Endothelial cell of umbilical vein (primary cell): ENCODE results near the gene MRPL2.

Source experiments
- CTCF ChIP-seq, 2 donors: IDR thresholded peaks; 1 replicate in 1 of 2; 2 replicates in 1 of 2; pipeline ENCODE4 v1.5.1; 2011; ENCODE audit warnings: low read length in 2 of 2, mild to moderate bottlenecking in 2 of 2, moderate library complexity in 2 of 2, control low read depth in 1 of 2, inconsistent platforms in 1 of 2, low read depth in 1 of 2; ENCODE audit not compliant: insufficient read depth in 1 of 2; ENCODE audit errors: extremely low read depth in 1 of 2
- EZH2 ChIP-seq: IDR thresholded peaks from 2 replicates; pipeline ENCODE4 v1.6.1; 2012; ENCODE audit warnings: borderline replicate concordance, low read depth, mild to moderate bottlenecking, moderate library complexity, low read length, inconsistent platforms; ENCODE audit not compliant: severe bottlenecking
- FOS ChIP-seq: IDR thresholded peaks from 2 replicates; pipeline ENCODE4 v1.6.1; 2011; ENCODE audit warnings: mild to moderate bottlenecking, low read length, moderate library complexity, borderline replicate concordance; ENCODE audit not compliant: insufficient read depth
- JUN ChIP-seq: IDR thresholded peaks from 2 replicates; pipeline ENCODE4 v1.6.1; 2011; ENCODE audit warnings: borderline replicate concordance, low read depth; ENCODE audit not compliant: insufficient read length, insufficient read depth
- MAX ChIP-seq: IDR thresholded peaks from 2 replicates; pipeline ENCODE4 v1.6.1; 2011; ENCODE audit not compliant: insufficient read depth, insufficient read length
- MYC ChIP-seq: IDR thresholded peaks from one replicate; pipeline ENCODE4 v1.6.1; 2011; ENCODE audit warnings: mild to moderate bottlenecking, low read depth, low read length
- POLR2A ChIP-seq: IDR thresholded peaks from 2 replicates; pipeline ENCODE4 v1.6.1; 2012; ENCODE audit warnings: low read depth, mild to moderate bottlenecking, control low read depth, low read length
- POLR2AphosphoS5 ChIP-seq: IDR thresholded peaks from 2 replicates; pipeline ENCODE4 v1.6.1; 2012; ENCODE audit warnings: low read depth, mild to moderate bottlenecking, control low read depth, low read length, moderate library complexity; ENCODE audit not compliant: insufficient read depth

GRCh38 chr6:43013097-43013842 is 46.0 kb downstream of the MRPL2 start:
- TF ChIP-seq CTCF (IDR thresholded peaks at IDR 0.05; ENCODE audit: extremely low read depth in 1 of 2, insufficient read depth in 1 of 2, low read depth in 1 of 2, low read length in 2 of 2): no peak
- TF ChIP-seq POLR2A: peak; percentile 24
- no peak for TF ChIP-seq FOS
- no peak for TF ChIP-seq EZH2
- no peak for TF ChIP-seq JUN
- no peak for TF ChIP-seq POLR2AphosphoS5
- TF ChIP-seq MAX: no peak
- no peak for TF ChIP-seq MYC
